Raji (cell line): ENCODE data around the gene SESN3.
A peak's percentile ranks its signal among the peaks of the same experiment; 100 is the strongest.

Source experiments
- POLR2A ChIP-seq: IDR thresholded peaks from 2 replicates; pipeline ENCODE4 v1.6.1; 2011; ENCODE audit warnings: low read depth, low read length, control low read depth; ENCODE audit not compliant: insufficient read depth

Gene SESN3

GRCh38 chr11:95255251-95256145, 24.5 kb upstream of the SESN3 start:
- no peak for TF ChIP-seq POLR2A

GRCh38 chr11:95254716-95255115, 23.7 kb upstream of the SESN3 start:
- TF ChIP-seq POLR2A: no peak

GRCh38 chr11:95254131-95254704, 23.2 kb upstream of the SESN3 start:
- TF ChIP-seq POLR2A: peak; percentile 66

GRCh38 chr11:95253141-95253540, 22.1 kb upstream of the SESN3 start:
- TF ChIP-seq POLR2A: no peak

- no peak for TF ChIP-seq POLR2A
These were observed 21.6 kb upstream of the SESN3 start for GRCh38 chr11:95252586-95252985.

GRCh38 chr11:95248666-95249467, 17.9 kb upstream of the SESN3 start:
- no peak for TF ChIP-seq POLR2A

GRCh38 chr11:95247883-95248282, 16.9 kb upstream of the SESN3 start:
- no peak for TF ChIP-seq POLR2A

- TF ChIP-seq POLR2A: no peak
These were observed 16.2 kb upstream of the SESN3 start for GRCh38 chr11:95247127-95247684.

GRCh38 chr11:95245581-95245980, 14.6 kb upstream of the SESN3 start:
- no peak for TF ChIP-seq POLR2A

- no peak for TF ChIP-seq POLR2A
These were observed 14.0 kb upstream of the SESN3 start for GRCh38 chr11:95245038-95245437.

- TF ChIP-seq POLR2A: no peak
These were observed 12.7 kb upstream of the SESN3 start for GRCh38 chr11:95243673-95244072.

- TF ChIP-seq POLR2A: no peak
These were observed 12.0 kb upstream of the SESN3 start for GRCh38 chr11:95242845-95243605.

GRCh38 chr11:95242091-95242844, 11.3 kb upstream of the SESN3 start:
- no peak for TF ChIP-seq POLR2A

- no peak for TF ChIP-seq POLR2A
These were observed 10.7 kb upstream of the SESN3 start for GRCh38 chr11:95241681-95242081.
